ENCODE data around the gene MTM1.
A peak's percentile ranks its signal among the peaks of the same experiment; 100 is the strongest.

The MTM1 gene

GRCh38 chrX:150568320-150569154 lies at the start of gene MTM1:
Gene MTM1 (plus strand): TSS chrX:150568621. CDS start chrX:150592615, 23,994 bp downstream.
- peak; percentile 63 to 84 (median 76) for DNase-seq (ENCODE audit: low read depth in 4 of 4, low spot score in 1 of 4)

DNA sequence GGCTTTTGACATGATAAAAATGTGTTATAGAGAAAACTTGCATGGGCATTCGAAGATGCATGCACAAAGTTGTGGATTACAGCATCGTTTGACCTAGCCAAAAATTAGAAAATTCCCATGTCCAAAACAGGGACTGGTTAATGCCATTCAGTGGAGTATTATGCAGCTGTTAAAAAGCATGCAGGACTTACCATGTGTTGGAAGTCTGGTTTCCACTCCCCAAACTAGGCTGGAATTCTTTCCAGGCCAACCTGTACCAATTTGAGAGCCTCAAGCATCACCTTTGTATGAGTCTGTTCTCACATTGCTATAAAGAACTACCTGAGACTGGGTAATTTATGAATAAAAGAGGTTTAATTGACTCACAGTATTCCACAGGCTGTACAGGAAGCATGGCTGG lies 45.9 kb upstream of the MTM1 start:
- no peak for DNase-seq (ENCODE audit: low read depth in 4 of 4, low spot score in 1 of 4)

GRCh38 chrX:150525061-150525919 lies 43.1 kb upstream of the MTM1 start:
- DNase-seq (ENCODE audit: low read depth in 4 of 4, low spot score in 1 of 4), result no peak

GRCh38 chrX:150526692-150527091 lies 41.7 kb upstream of the MTM1 start:
- no peak for DNase-seq (ENCODE audit: low read depth in 4 of 4, low spot score in 1 of 4)

DNA sequence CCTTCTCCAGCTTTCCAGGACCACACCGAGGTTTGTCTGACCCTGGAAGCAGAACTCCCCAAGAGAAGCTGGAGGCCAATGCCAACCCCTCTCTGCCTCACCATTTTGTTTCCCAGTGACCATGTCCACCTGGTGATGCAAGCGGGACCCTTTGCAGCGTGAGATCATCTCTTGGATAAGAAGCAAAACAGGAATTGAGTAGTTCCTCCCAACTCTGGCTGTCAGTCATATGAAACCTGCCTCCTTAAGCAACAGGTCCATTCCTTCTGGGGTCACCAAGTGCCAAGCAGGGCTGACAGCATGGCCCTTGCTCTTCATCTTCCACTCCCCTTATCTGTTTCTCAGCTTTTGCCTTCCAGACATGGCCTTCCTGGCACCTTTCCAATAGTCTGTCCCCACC lies 41.3 kb upstream of the MTM1 start:
- DNase-seq (ENCODE audit: low read depth in 4 of 4, low spot score in 1 of 4), result no peak

DNA sequence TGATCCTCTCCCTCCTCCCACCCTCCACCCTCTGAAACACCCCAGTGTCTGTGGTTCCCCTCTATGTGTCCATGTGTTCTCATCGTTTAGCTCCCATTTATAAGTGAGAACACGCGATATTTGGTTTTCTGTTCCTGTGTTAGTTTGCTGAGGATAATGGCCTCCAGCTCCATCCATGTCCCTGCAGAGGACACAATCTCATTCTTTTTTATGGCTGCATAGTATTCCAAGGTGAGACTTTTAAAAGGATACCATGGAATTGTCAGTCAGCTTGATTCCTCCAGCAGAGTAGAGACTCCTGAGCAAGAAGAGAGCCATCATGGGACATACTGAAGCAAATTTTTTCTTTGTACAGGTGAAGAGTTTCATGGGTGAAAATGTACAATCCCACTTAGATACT lies 38.8 kb upstream of the MTM1 start:
- DNase-seq (ENCODE audit: low read depth in 4 of 4, low spot score in 1 of 4), result no peak

DNA sequence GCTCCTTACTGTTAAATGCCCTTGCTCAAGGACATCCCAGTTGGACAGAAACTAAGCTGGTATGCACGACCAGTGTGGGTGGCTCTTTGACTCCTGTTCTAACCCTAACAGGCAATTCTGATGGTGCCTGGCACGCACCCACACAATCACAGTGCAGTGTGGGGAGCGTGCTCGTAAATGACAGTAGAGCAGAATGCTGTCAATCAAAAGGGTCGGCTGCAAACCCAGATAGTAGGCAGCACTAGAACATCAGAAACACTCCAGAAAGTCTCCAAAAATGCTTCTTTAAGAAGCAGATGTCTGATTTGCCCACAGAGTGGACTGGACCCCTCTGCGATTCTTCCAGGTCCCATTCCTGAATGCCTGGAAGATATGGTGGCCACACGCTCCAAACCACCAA lies 37.6 kb upstream of the MTM1 start:
- DNase-seq (ENCODE audit: low read depth in 4 of 4, low spot score in 1 of 4), result no peak

- DNase-seq (ENCODE audit: low read depth in 4 of 4, low spot score in 1 of 4), result no peak
These were observed 37.0 kb upstream of the MTM1 start for GRCh38 chrX:150531467-150531866.

GRCh38 chrX:150533863-150534262 lies 34.6 kb upstream of the MTM1 start:
- DNase-seq (ENCODE audit: low read depth in 4 of 4, low spot score in 1 of 4), result no peak

DNA sequence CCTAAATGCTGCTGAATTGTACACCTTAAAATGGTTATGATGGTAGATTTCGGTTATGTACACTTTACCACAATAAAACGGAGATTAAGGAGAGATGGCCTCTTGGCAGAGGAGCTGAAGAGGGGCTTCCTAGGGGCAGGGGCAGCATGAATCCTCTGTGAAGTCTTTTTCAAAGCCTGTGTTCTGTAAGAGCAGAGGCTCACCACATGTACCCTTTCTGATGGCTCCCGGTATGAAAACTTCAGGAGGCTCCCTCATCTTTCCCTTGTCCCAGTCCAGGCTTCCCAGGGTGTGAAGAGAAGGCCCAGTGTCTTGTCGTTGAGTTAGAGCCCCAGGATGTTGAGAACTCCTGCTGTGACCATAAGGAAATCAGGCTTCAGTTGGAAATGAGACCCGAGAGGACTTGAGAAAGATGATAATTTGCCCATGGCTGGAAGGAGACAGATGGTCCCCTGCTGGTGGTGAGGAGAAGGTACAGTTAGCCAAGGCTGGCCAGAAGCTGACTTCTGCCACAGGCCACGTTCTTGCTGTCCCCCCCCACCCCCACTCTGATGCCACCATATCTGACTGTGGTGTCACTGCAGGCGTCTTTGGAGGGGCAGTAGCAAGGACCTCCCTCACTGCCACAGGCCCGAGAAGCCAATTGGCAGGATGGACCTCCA lies 31.8 kb upstream of the MTM1 start:
- DNase-seq (ENCODE audit: low read depth in 4 of 4, low spot score in 1 of 4), result no peak

DNA sequence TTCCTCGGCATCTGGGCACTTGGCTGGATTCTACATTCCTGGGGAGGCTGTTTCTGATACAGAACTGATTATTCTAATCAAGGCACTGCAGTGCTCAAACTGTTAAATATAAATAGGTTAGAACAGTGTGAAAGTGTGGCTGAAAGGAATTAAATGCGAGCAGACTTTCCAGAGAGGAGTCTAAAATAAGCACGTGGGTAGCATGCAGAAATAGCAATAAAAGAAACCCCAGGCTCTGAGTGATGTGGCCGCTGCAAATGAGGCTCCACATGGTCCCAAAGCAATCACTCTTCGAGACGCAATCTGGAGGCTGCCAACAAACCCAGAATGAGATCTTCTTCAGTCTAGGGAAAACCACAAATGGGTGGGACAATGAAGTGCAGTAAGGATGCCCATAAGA lies 30.6 kb upstream of the MTM1 start:
- DNase-seq (ENCODE audit: low read depth in 4 of 4, low spot score in 1 of 4), result no peak

GRCh38 chrX:150540965-150541364 lies 27.5 kb upstream of the MTM1 start:
- no peak for DNase-seq (ENCODE audit: low read depth in 4 of 4, low spot score in 1 of 4)

DNA sequence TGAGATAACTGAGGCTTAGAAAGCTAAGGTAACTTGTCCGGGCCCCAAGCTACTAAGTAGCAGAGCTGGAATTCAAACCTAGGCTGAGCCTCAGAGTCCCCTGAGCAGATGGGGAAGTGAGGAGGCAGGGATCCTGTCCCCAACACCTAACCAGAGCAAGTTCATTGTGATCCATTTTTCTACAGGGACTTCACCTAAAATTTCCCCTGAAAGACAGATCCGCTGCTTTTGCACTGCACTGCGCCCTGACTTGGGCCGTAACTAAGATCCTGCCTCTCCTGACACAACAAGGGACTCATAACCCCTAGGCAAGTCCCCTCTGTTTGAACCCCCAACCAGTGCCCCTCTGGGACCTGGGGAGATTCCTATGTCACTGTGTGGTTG lies 25.6 kb upstream of the MTM1 start:
- DNase-seq (ENCODE audit: low read depth in 4 of 4, low spot score in 1 of 4), result no peak

DNA sequence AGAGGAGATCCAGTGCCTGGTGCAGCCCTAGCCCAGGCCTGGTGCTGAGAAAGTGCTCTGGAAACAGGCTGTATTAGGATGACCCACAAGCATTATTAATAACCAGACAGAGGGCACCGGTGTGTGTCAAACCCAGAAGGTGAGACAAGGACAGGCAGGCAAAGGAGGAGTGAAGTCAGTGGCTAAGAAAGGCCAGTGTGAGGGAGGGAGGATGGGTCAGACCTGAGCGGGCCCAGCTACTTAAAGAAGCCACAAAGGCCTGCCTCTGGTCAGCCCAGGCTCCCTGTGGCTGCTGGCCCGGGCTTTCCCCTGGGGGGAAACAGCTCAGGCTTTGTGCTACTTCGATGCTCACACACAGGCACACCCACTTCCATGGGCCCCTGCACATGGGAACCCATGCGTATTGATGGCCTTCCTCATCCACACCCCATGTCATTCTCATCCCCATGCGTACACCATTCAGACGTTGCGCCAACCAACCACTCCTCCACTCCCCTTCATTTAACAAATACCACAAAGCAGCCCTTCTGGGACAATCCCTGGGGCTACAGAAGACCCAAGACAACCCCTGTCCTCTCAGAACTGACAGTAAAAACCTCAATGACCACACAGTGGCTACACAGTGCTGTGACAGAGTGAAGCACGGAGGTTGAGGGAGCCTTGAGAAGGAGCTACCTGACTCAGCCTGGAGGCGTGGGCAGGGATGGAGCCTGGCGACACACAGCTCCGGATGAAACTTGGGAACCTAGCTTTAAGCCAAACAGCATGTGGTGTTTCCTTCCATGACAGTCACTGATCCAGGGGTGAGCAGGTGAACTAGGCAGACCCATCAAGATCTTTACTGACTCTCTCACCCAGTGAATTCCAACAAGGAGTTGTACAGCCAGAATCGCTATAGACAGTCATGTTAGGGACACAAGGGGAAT lies 24.9 kb upstream of the MTM1 start:
- DNase-seq (ENCODE audit: low read depth in 4 of 4, low spot score in 1 of 4), result no peak

DNA sequence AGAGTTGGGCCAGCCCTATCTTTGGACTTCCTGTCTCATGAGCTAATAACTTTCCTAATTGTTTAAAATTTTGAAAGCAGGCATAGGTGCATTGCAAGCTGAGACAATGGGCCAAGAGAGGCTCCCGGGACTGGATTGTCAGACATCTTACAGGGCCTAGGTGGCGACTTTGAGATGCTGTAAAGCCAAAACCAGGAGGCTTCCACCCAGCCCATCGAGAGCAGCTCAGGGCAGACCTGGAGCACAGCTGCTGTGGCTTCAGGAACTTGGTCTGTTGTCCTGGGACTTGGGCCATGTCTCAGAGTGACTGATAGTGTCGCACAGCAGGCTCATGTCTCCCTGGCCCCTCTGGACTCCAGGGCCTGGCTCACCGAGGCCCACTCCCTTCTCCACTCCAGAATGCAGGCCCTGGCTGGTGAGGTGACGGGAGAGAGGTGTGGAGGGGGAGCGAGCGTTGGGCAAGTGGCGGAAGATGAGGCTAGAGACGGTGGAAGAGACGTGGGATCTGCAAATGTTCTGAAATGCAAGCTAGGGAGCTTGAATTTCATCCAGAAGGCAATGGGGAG lies 24.1 kb upstream of the MTM1 start:
- no peak for DNase-seq (ENCODE audit: low read depth in 4 of 4, low spot score in 1 of 4)

DNA sequence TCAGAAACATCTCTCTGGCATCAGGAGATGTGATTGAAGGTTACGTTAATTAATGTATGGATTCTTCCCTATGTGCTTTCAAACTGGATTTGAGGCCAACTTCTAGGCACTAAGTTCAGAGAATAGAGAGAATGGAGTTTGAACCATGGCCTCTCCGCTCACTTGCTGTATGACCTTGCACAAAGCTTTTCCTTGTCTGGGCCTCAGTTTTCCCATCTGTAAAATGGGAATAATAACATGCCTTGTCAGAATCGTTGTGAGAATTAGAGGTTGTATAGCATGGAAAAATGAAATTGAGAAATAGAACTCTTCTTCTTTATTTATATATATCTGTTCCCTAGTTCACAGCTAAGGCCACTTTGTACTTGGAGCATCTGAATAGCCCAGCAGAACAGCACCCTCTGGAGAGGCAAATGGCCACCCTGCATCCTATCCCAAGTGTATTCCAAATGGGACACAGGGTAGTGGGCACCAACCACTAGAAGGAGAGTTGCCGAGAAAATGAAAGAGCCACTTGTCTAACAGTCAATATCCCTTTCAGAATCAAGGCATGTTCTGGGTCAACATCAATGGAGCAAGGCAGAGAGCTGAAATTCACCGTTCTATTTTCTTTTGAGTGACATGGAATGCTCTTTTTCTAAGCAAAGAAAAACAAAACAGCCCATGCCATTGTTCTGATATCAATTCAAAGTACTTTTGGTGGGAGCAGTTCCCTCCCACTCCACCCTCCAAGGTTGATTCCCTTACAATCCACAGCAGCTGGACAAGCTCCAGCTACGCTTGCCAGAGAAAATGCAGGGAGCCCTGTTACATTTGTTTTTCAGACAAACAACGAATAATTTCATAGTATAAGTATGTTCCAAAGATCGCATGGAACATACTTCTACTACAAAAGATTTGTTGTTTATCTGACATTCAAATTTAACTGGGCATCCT lies 23.3 kb upstream of the MTM1 start:
- DNase-seq (ENCODE audit: low read depth in 4 of 4, low spot score in 1 of 4), result no peak

- peak in 1 of 4 experiments; percentile 2 for DNase-seq (ENCODE audit: low read depth in 4 of 4, low spot score in 1 of 4)
These were observed 21.7 kb upstream of the MTM1 start for GRCh38 chrX:150546711-150547153.

- no peak for DNase-seq (ENCODE audit: low read depth in 4 of 4, low spot score in 1 of 4)
These were observed 20.9 kb upstream of the MTM1 start for GRCh38 chrX:150547375-150548115.

Data from stimulated activated CD4-positive, alpha-beta T cell treated with anti-CD3 and anti-CD28 coated beads, Interleukin-1b, Interleukin-23, amount 100 ng/mL, for 24 hours (primary cell).